Heart left ventricle (tissue), 16 donors: ENCODE measurements around the gene TNRC6C. TPM values are rescaled to one million over a fixed set of nuclear protein-coding genes. Genes with fewer than 3 reads are reported as not detected.

Experiments used
- ATAC-seq, 4 donors: fragments of 200-7000 bp; cut with Tn5 transposase; one replicate each; pipeline ENCODE4 v1.9.1; 2020 to 2022; ENCODE audit warnings: moderate library complexity in 4 of 4, mild to moderate bottlenecking in 3 of 4, moderate number of reproducible peaks in 1 of 4
- DNase-seq, 5 donors: peaks; one replicate each; pipeline ENCODE4 v3.0.0-alpha.2; 2020
- H3K27ac ChIP-seq, 12 donors: fragments of 200-600 bp; sonication (generic) in 4 of 12; one replicate each; pipeline versions ENCODE4 v1.5.0 to v1.8.0; 2016 to 2022; ENCODE audit warnings: mild to moderate bottlenecking in 2 of 12
- H3K27me3 ChIP-seq, 9 donors: fragments of 200-600 bp; sonication (generic) in 2 of 9; one replicate each; pipeline versions ENCODE4 v1.5.1 to v1.8.0; 2016 to 2022; ENCODE audit warnings: mild to moderate bottlenecking in 3 of 9
- H3K36me3 ChIP-seq, 9 donors: fragments of 200-600 bp; sonication (generic) in 2 of 9; one replicate each; pipeline versions ENCODE4 v1.5.0 to v1.8.0; 2018 to 2022; ENCODE audit warnings: mild to moderate bottlenecking in 2 of 9
- H3K4me1 ChIP-seq, 12 donors: fragments of 200-600 bp; sonication (generic) in 4 of 12; one replicate each; pipeline versions ENCODE4 v1.5.0 to v1.8.0; 2016 to 2022; ENCODE audit warnings: mild to moderate bottlenecking in 3 of 12
- H3K4me3 ChIP-seq, 12 donors: fragments of 200-600 bp; sonication (generic) in 4 of 12; one replicate each; pipeline versions ENCODE4 v1.5.0 to v1.8.0; 2017 to 2022; ENCODE audit warnings: mild to moderate bottlenecking in 9 of 12, moderate library complexity in 4 of 12
- H3K9me3 ChIP-seq, 12 donors: fragments of 200-600 bp; sonication (generic) in 4 of 12; one replicate each; pipeline versions ENCODE4 v1.5.0 to v1.8.0; 2016 to 2022; ENCODE audit warnings: mild to moderate bottlenecking in 1 of 12
- POLR2A ChIP-seq, 2 donors: fragments of 450-650 bp; IDR thresholded peaks; one replicate each; pipeline ENCODE4 v1.6.1; 2017; ENCODE audit warnings: antibody characterized with exemption in 2 of 2, mild to moderate bottlenecking in 2 of 2, moderate library complexity in 2 of 2
- WGBS, 4 donors: extraction: QIAGEN DNeasy Blood & Tissue Kit in 2 of 4; methylation state at CpG; one replicate each; pipeline versions ENCODE4 v1.1.5 to v1.1.7; 2013 to 2018; 5-methylcytosine and 5-hydroxymethylcytosine counted together
- intact Hi-C, 10 donors: fragments of 100-400 bp; cut with DNase I; formaldehyde crosslinking; loops; one replicate each; pipeline versions ENCODE4 v1.11.1 to v1.14.2; 2022
- polyA plus RNA-seq, 2 donors: library from polyadenylated mRNA; stranded (reverse); fragments of 200-250 nt; gene quantifications; one replicate each; pipeline ENCODE4 v1.2.3, GENCODE V29; 2013
- total RNA-seq, 9 donors: library from RNA; depleted of rRNA in 2 of 9; stranded (reverse); fragments of >200 nt in 2 of 9; fragmentation: NEBNext Ultra II Directional in 3 of 9; extraction: Animal tissue kit (Norgen Biotek cat#: 25700) in 3 of 9; gene quantifications; one replicate each; pipeline versions ENCODE4 v1.1.0 to v1.2.4, GENCODE V29; 2016 to 2023
- TF ChIP-seq, protein P1 (sequence below), 12 donors: fragments of 200-600 bp; sonication (generic) in 4 of 12; IDR thresholded peaks; one replicate each; pipeline versions ENCODE4 v1.5.0 to v1.8.0; 2018 to 2022; ENCODE audit warnings: antibody characterized with exemption in 12 of 12, mild to moderate bottlenecking in 5 of 12
- donor health status: ischemic (EF 13 %, LVEDD 7.1; RV severe dilation, severe dysfunction).
- donor health status: healthy with polysubstance abuse.
- donor health status: DM: no; HTN: yes; CAD: no.
- donor health status: DM: no; HTN: no; CAD: no.
- donor health status: ischemic (EF 25% LVEDD 6.9; RV normal size, moderate dysfunction).
- donor health status: ischemic (EF 25% LVEDD 5.7; RV mildly dilated, moderate dysfunction).
- donor health status: healthy.
- donor health status: DM: yes; HTN: yes; CAD: no.
- donor health status: ischemic (EF 35%, LVEDD 5.7; RV mildly dilated, moderate dysfunction).
- donor health status: nonischemic (EF 11% LVEDD 7.7; RV severe dilation, severe dysfunction).
- donor health status: DM: yes; HTN: yes; CAD: no.
- donor health status: PGD.
- donor health status: ischemic (EF 29% LVEDD 5.4; RV normal size, mild dysfunction).
- donor health status: nonischemic (EF 23%, LVEDD 6.1; RV moderate dilation, normal function).

The TNRC6C gene
- total and polyA plus RNA-seq, 11 donors, result 7.7 to 24.7 (median 19.0) TPM

DNA sequence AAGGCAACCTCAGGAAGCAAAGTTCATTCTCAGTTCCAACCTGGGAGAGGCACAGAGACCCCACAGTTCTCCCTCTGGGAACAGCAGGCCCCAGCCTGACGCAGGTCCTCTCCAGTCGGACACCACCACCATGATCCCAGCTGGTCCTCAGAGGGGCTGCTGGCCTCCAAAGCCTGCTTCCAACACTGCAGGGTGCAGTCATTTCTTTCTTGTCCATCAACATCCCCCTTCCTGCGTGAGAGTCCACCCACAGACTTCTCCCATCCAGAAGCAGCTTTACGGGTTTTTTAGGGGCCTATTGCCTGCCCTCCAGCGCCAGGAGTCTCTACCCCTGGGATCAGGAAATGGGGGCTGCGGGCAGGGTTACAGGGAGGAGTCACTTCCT lies 29.3 kb upstream of the TNRC6C start:
- ATAC-seq, result no peak
- 76 to 91% (median 86%) methylated on average over 5 to 6 of the region's 6 CpGs for WGBS, 4 donors
- Histone ChIP-seq H3K27ac (no peak overlapping the region), H3K36me3 (no peaks in the 10 kb centered on the region), H3K27me3 (peaks cover 0 to 23% (median 0%) of the 10 kb centered on the region in 9 donors), H3K4me3 (no peak overlapping the region), H3K4me1 (peaks cover 0 to 10% (median 2%) of the 10 kb centered on the region in 12 donors), H3K9me3 (no peaks in the 10 kb centered on the region)
- TF ChIP-seq, protein P1, sequence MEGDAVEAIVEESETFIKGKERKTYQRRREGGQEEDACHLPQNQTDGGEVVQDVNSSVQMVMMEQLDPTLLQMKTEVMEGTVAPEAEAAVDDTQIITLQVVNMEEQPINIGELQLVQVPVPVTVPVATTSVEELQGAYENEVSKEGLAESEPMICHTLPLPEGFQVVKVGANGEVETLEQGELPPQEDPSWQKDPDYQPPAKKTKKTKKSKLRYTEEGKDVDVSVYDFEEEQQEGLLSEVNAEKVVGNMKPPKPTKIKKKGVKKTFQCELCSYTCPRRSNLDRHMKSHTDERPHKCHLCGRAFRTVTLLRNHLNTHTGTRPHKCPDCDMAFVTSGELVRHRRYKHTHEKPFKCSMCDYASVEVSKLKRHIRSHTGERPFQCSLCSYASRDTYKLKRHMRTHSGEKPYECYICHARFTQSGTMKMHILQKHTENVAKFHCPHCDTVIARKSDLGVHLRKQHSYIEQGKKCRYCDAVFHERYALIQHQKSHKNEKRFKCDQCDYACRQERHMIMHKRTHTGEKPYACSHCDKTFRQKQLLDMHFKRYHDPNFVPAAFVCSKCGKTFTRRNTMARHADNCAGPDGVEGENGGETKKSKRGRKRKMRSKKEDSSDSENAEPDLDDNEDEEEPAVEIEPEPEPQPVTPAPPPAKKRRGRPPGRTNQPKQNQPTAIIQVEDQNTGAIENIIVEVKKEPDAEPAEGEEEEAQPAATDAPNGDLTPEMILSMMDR (IDR thresholded peaks at IDR 0.05), result no peak
- TF ChIP-seq POLR2A (IDR thresholded peaks at IDR 0.05), result no peak
- DNase-seq, result no peak
- intact Hi-C loops, result no loop called here

DNA sequence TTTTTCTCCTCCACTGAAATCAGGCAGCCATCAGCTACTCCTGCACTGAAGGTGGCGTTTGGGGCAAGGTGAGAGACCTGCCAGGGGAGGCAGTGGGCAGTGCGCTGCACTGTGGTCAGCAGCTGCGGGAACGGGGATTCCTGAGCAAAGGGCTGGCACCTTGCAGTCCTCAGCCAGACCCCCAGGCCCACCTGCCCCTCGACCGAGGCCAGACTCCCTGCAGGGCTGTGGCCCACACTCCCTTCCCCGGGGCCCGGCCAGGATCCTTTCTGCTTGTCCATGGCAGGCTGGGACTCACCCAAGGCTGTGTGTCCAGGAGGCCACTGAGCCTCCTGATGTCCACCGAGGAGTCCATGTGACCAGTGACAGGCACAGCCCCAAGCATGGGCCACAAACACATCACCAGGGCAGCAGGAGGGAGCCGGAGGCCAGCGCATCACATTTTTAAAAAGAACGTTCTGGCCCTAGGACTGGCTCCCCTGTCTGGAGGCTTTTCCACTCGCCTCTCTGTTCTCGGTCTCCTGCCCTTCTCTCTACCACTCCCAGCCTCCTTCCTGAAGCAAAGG lies 28.5 kb upstream of the TNRC6C start:
- ATAC-seq, result peak in 1 of 4 donors; percentile 13
- H3K4me3 ChIP-seq, result no peak overlapping the region
- H3K27me3 ChIP-seq, result peaks cover 0 to 16% (median 0%) of the 10 kb centered on the region in 9 donors
- no peaks in the 10 kb centered on the region for H3K9me3 ChIP-seq
- peaks cover 0 to 5% (median 0%) of the 10 kb centered on the region in 12 donors for H3K4me1 ChIP-seq
- TF ChIP-seq, protein P1 (IDR thresholded peaks at IDR 0.05), result no peak
- no peak for TF ChIP-seq POLR2A (IDR thresholded peaks at IDR 0.05)
- H3K27ac ChIP-seq, result no peak overlapping the region
- H3K36me3 ChIP-seq, result no peaks in the 10 kb centered on the region
- intact Hi-C loops, result no loop called here
- WGBS, 4 donors, result 86 to 95% (median 90%) methylated on average over 14 of the region's 14 CpGs
- DNase-seq, result no peak

DNA sequence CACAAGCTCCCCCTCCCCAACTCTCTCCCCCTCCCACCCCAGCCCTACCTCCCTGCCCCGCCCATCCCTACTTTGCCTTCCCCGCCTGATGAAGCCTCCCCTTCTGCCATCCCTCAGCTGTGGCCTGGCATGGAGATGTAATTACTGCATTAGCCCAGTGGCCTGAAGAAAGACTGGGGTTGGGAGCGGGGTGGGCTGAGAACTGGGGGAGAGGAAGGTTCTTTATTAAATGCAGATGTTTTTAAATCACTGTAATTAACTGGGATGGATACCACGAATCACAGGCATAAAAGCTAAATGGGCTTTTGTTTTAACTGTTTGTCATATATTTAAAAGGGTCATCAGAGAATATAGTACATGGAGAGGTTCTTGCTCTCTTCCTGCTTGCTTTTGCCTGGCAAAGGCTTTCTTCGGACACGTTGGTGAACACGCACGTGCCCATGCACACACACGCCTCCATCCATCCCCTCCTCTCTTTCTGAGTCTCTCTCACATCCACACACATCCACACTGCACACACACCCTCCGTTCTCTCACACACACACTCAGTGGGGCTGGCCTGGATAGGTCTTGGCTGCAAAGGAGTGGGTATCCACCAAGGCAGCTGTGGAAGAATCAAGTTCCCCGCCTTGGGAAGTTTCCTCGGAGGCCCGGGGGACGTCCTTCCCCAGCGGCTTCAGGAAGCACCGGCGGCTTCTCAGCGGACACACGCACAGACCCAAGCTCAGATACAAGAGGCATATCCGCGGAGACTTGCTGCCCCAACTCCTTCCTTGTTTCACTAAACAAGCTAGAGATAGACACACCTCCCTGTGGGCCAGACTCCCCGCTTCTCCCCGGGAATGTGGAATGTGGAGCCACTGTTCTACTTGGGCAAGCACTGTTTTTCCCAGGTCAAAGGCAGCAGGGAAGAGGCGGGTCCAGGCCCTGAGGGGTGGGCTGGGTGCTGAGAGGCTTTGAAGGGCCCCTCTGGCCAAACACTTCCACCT lies 27.4 kb upstream of the TNRC6C start:
- H3K4me3 ChIP-seq, result no peak overlapping the region
- DNase-seq (no peak), ATAC-seq (no peak)
- no peaks in the 10 kb centered on the region for H3K4me1 ChIP-seq
- H3K9me3 ChIP-seq, result no peaks in the 10 kb centered on the region
- peaks cover 0 to 14% (median 0%) of the 10 kb centered on the region in 9 donors for H3K27me3 ChIP-seq
- intact Hi-C loops, result no loop called here
- H3K36me3 ChIP-seq, result no peaks in the 10 kb centered on the region
- TF ChIP-seq, protein P1 (IDR thresholded peaks at IDR 0.05), result no peak
- TF ChIP-seq POLR2A (IDR thresholded peaks at IDR 0.05), result no peak
- WGBS, 4 donors, result 60 to 79% (median 70%) methylated on average over 22 to 24 of the region's 24 CpGs
- H3K27ac ChIP-seq, result no peak overlapping the region

DNA sequence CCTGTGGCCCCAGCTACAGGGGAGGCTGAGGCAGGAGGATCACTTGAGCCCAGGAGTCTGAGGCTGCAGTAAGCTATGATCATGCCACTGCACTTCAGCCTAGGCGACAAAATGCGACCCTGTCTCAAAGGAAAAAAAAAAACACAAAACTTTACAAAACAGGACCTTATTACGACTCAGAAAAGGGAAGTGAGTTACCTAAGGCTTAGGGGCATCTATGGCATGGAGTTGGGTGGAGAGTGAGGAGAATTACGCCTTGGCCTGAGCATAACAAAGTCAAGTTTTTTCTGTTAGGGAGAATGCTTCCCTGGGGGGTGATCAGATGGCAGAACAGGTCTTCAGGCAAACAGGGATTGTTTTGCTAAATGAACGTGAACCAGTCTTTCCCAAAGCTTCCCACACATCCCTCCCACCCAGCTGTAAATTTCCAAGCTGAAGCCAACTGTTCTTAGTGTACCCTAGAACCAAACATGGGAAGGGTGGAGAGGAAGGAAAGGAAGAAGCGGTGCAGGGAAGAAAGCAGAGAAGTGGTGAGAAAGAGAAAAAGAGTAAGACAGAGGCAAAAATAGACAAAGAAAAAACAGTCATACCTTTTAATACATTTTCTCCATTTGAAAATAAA lies 24.6 kb upstream of the TNRC6C start:
- 87 to 89% (median 87%) methylated on average over 6 of the region's 6 CpGs for WGBS, 4 donors
- TF ChIP-seq, protein P1 (IDR thresholded peaks at IDR 0.05), result no peak
- no peak for TF ChIP-seq POLR2A (IDR thresholded peaks at IDR 0.05)

More for the DNA sequence above, 24.6 kb upstream of the TNRC6C start:
- Histone ChIP-seq H3K27me3 (peaks cover 0 to 14% (median 0%) of the 10 kb centered on the region in 9 donors), H3K27ac (no peak overlapping the region), H3K9me3 (no peaks in the 10 kb centered on the region), H3K4me1 (no peaks in the 10 kb centered on the region), H3K4me3 (no peak overlapping the region), H3K36me3 (no peaks in the 10 kb centered on the region)
- DNase-seq (no peak), ATAC-seq (no peak)
- intact Hi-C loops, result no loop called here
